Subcutaneous adipose tissue (tissue), 4 donors: ENCODE measurements around the gene TBX10. TPM values are rescaled to one million over a fixed set of nuclear protein-coding genes. Genes with fewer than 3 reads are reported as not detected.

Experiments
- CTCF ChIP-seq: fragments of 450-650 bp; IDR thresholded peaks from one replicate; pipeline ENCODE4 v1.5.1; 2016; ENCODE audit warnings: low read depth, mild to moderate bottlenecking, control low read depth, antibody characterized with exemption, moderate library complexity
- total RNA-seq, 4 donors: library from RNA; depleted of rRNA; stranded (reverse); fragments of >200 nt; gene quantifications; one replicate each; pipeline ENCODE4 v1.1.0, GENCODE V29; 2016

TBX10 gene
- total RNA-seq, 4 donors from 2014 or later: not detected

- no peak for TF ChIP-seq CTCF
Measured at GRCh38 chr11:67636962-67637361, 2.6 kb downstream of the TBX10 start.

DNA sequence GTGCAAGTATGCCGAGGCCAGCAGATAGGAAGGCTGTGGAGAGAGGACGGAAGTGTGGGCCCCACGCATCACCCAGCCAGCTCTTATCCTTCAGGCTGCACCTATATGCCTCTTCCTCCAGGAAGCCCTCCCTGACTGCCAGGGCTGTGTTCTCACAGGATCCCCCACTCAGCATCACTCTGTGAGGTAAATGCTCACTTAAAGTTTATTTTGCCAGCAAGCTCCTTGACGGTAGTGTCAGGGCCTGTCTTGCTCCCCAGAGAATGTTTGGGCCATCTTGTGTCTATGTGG, 4.4 kb downstream of the TBX10 start:
- no peak for TF ChIP-seq CTCF

- TF ChIP-seq CTCF: no peak
Measured at GRCh38 chr11:67634366-67635230, 5.0 kb downstream of the TBX10 start.

GRCh38 chr11:67633758-67634365, 5.7 kb downstream of the TBX10 start:
- no peak for TF ChIP-seq CTCF

- no peak for TF ChIP-seq CTCF
Measured at GRCh38 chr11:67632982-67633755, 6.4 kb downstream of the TBX10 start.

GRCh38 chr11:67632175-67632981, 7.2 kb downstream of the TBX10 start:
- no peak for TF ChIP-seq CTCF
